ENCODE results near the gene TMEM126A.
"Not testable (repeated sequence)": the region's sequence is repeated elsewhere in the genome, so short reads cannot be mapped to it uniquely, and the experiment has no call there.

Gene TMEM126A

DNA sequence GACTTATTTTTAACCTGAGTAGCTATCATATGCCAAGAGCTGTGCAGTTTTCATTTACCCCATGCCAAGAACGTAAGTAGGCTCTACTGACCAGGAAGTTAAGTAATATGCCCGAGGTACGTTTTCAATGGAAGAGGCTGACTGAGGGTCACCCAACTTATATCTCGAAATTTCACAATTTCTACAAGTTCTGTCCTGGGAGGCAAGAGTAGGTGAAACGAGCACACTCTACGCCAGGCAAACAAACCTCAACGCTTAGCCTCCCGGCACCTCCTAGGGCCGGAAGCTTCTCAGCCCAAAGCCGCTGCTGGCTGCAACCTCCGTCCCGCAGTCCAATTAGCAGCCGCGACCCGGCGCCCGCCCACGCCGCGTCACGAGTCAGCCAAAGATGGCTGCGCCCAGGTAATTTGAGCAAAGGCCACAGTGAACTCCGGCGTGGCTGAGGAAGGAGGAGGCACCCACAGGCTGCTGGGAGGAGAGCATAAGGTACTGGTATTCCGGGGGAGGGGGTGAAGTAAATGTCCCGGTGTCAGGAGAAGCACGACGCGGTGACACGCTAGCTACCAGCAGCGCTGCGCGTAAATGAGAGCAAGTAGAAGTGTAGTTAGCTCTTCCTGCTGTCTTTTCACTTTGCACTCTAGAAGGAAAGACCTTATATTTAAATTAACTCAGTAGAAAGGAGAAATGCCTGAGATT, at the start of gene TMEM126A:
Gene TMEM126A (plus strand): TSS at position 364 of the 696 bp plus-strand sequence. CDS start 2,289 bp downstream, outside the sequence.
- Mint-ChIP-seq H3K27ac (peak within 1 kb of the TSS; percentile 96), H3K27me3 (ENCODE audit: low read depth) (peaks cover 23% of the 10 kb centered on the region), H3K36me3 (ENCODE audit: low read depth) (peaks cover 8% of the 10 kb centered on the region), H3K4me1 (ENCODE audit: low read depth) (peaks cover 18% of the 10 kb centered on the region), H3K4me3 (peak within 1 kb of the TSS; percentile 97), H3K9me3 (no peaks in the 10 kb centered on the region)
- peak; percentile 90 for DNase-seq (ENCODE audit: low spot score)

DNA sequence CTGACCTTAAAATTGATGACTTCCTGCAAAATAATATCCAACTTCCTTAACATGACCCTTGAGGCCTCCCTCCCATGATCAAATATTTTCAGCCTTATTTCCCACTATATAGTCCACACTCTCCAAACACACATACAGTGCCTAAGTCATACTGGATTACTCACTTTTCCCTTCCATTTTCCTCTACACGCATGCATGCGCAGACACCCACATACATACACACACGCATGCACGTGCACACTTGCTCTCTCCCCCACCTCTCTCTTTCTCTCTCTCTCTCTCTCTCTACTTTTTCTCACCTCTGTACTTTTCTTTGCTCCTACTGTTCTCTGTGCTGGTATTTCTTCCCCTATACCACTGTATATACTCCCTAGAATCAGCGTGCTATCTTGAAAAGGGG, 48.7 kb upstream of the TMEM126A start:
- no peak for DNase-seq (ENCODE audit: low spot score)
- Mint-ChIP-seq H3K4me3 (no peak overlapping the region), H3K27me3 (ENCODE audit: low read depth) (peaks cover 13% of the 10 kb centered on the region), H3K4me1 (ENCODE audit: low read depth) (no peaks in the 10 kb centered on the region), H3K9me3 (no peaks in the 10 kb centered on the region), H3K27ac (no peak overlapping the region), H3K36me3 (ENCODE audit: low read depth) (no peaks in the 10 kb centered on the region)

GRCh38 chr11:85602526-85603213, 45.1 kb upstream of the TMEM126A start:
- no peak overlapping the region for H3K4me3 Mint-ChIP-seq
- DNase-seq (ENCODE audit: low spot score) = no peak
- H3K36me3 Mint-ChIP-seq (ENCODE audit: low read depth) = no peaks in the 10 kb centered on the region
- peaks cover 6% of the 10 kb centered on the region for H3K4me1 Mint-ChIP-seq (ENCODE audit: low read depth)
- H3K27ac Mint-ChIP-seq = no peak overlapping the region
- H3K9me3 Mint-ChIP-seq = no peaks in the 10 kb centered on the region
- H3K27me3 Mint-ChIP-seq (ENCODE audit: low read depth) = peaks cover 13% of the 10 kb centered on the region

DNA sequence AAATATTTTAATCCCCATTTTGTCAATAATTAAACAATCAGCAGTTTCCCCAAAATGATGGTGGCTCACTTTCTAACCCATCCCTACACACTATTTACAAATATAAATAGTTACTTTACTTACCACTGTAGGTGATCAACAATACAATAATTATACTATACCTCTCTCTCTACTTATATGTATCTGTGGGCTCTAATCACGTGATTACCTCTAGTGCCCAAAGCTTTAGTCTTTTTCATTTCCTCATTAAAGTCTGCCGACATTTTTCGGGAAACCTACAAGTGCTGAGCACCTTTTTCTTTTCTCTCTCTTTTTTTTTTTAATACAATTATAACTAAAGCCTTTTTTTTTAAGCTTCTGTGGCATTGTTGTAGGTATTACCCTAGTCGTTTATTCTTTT, 44.5 kb upstream of the TMEM126A start:
- Mint-ChIP-seq H3K4me3 (no peak overlapping the region), H3K4me1 (ENCODE audit: low read depth) (peaks cover 6% of the 10 kb centered on the region)

DNA sequence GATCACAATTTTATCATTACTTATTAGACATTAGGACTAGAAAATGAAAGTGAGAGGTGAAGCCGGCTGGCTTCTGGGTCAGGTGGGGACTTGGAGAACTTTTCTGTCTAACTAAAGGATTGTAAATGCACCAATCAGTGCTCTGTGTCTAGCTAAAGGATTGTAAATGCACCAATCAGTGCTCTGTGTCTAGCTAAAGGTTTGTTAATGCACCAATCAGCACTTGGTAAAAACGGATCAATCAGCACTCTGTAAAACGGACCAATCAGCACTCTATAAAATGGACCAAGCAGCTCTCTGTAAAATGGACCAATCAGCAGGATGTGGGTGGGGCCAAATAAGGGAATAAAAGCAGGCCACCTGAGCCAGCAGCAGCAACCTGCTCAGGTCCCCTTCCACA, 41.5 kb upstream of the TMEM126A start:
- not testable (repeated sequence) for H3K36me3 Mint-ChIP-seq (ENCODE audit: low read depth); H3K4me3 Mint-ChIP-seq; H3K9me3 Mint-ChIP-seq; H3K27ac Mint-ChIP-seq; H3K4me1 Mint-ChIP-seq (ENCODE audit: low read depth); DNase-seq (ENCODE audit: low spot score); H3K27me3 Mint-ChIP-seq (ENCODE audit: low read depth)

More for the DNA sequence above, 44.5 kb upstream of the TMEM126A start:
- Mint-ChIP-seq H3K9me3 (no peaks in the 10 kb centered on the region), H3K27me3 (ENCODE audit: low read depth) (peaks cover 13% of the 10 kb centered on the region), H3K36me3 (ENCODE audit: low read depth) (no peaks in the 10 kb centered on the region), H3K27ac (no peak overlapping the region)
- DNase-seq (ENCODE audit: low spot score) = no peak

- not testable (repeated sequence) for DNase-seq (ENCODE audit: low spot score); H3K4me1 Mint-ChIP-seq (ENCODE audit: low read depth); H3K4me3 Mint-ChIP-seq; H3K27me3 Mint-ChIP-seq (ENCODE audit: low read depth); H3K9me3 Mint-ChIP-seq; H3K27ac Mint-ChIP-seq; H3K36me3 Mint-ChIP-seq (ENCODE audit: low read depth)
Measured at GRCh38 chr11:85608621-85609020, 39.1 kb upstream of the TMEM126A start.

GRCh38 chr11:85609286-85609685, 38.5 kb upstream of the TMEM126A start:
- not testable (repeated sequence) for H3K9me3 Mint-ChIP-seq; H3K27me3 Mint-ChIP-seq (ENCODE audit: low read depth); DNase-seq (ENCODE audit: low spot score); H3K4me1 Mint-ChIP-seq (ENCODE audit: low read depth); H3K27ac Mint-ChIP-seq; H3K4me3 Mint-ChIP-seq; H3K36me3 Mint-ChIP-seq (ENCODE audit: low read depth)

GRCh38 chr11:85611643-85612042, 36.1 kb upstream of the TMEM126A start:
- H3K27me3 Mint-ChIP-seq (ENCODE audit: low read depth); H3K27ac Mint-ChIP-seq; H3K9me3 Mint-ChIP-seq; H3K4me1 Mint-ChIP-seq (ENCODE audit: low read depth); H3K4me3 Mint-ChIP-seq; H3K36me3 Mint-ChIP-seq (ENCODE audit: low read depth); DNase-seq (ENCODE audit: low spot score): not testable (repeated sequence)

- H3K36me3 Mint-ChIP-seq (ENCODE audit: low read depth) = no peaks in the 10 kb centered on the region
- H3K9me3 Mint-ChIP-seq = no peaks in the 10 kb centered on the region
- no peak overlapping the region for H3K27ac Mint-ChIP-seq
- H3K4me3 Mint-ChIP-seq = no peak overlapping the region
- DNase-seq (ENCODE audit: low spot score) = no peak
- peaks cover 1% of the 10 kb centered on the region for H3K27me3 Mint-ChIP-seq (ENCODE audit: low read depth)
- H3K4me1 Mint-ChIP-seq (ENCODE audit: low read depth) = peaks cover 7% of the 10 kb centered on the region
Measured at GRCh38 chr11:85619499-85619898, 28.3 kb upstream of the TMEM126A start.

- no peaks in the 10 kb centered on the region for H3K9me3 Mint-ChIP-seq
- H3K27me3 Mint-ChIP-seq (ENCODE audit: low read depth) = peaks cover 4% of the 10 kb centered on the region
- H3K27ac Mint-ChIP-seq = no peak overlapping the region
- H3K4me3 Mint-ChIP-seq = no peak overlapping the region
- H3K36me3 Mint-ChIP-seq (ENCODE audit: low read depth) = no peaks in the 10 kb centered on the region
- no peak for DNase-seq (ENCODE audit: low spot score)
- H3K4me1 Mint-ChIP-seq (ENCODE audit: low read depth) = peaks cover 7% of the 10 kb centered on the region
Measured at GRCh38 chr11:85620256-85620655, 27.5 kb upstream of the TMEM126A start.

DNA sequence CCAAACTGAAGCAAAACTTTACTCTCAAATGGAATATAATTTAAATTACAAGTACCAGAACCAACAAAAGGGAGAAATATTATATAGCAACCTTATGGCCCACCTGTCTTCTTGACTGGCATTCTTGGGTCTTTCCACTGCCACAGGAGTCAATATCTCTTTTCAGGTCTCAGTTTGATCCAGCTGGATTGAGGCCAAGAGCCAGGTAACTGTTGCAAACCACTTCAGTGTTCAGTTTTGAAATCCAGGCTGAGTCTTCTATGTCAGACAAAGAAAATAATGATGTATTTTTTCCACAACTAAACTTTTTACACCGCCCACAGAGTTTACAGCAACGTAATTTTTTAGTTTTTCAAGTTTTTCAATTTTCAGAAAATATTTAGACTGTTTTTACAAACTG, 21.3 kb upstream of the TMEM126A start:
- Mint-ChIP-seq H3K4me1 (ENCODE audit: low read depth) (peaks cover 28% of the 10 kb centered on the region), H3K9me3 (no peaks in the 10 kb centered on the region), H3K4me3 (peak overlapping the region; percentile 96), H3K27ac (no peak overlapping the region), H3K36me3 (ENCODE audit: low read depth) (peaks cover 7% of the 10 kb centered on the region), H3K27me3 (ENCODE audit: low read depth) (peaks cover 4% of the 10 kb centered on the region)
- no peak for DNase-seq (ENCODE audit: low spot score)

DNA sequence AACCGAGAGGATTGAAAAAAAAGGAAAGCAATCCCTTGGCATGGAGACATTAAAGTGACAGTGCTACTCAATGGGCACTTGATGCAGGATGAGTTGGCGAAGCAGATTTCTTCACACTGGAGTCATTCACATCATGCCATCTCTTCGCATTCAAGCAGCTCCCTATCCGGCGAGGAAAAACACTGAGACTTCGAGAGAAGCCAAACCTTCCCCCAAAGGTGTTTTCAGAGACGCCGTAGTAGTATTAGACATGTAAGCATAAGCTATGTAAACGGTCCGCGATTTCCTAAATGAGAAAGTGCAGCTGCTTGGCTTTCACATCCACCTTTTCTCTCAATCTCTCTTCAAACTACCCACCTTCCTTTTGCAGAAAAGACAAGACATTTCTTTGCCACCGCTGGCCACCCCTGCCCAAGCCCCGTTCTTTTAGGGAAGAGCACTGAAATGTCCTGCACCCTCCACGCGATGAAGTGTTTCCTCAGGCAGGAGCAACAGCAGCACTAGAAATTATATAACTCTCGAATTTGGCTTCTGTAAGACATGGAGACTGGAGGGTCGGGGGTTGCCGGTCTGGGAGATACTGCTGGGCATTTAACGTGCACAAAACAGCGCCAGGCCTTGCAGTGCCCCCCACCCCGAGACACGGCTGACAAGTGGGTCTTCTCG, 20.3 kb upstream of the TMEM126A start, which contains the start of gene DLG2:
Gene DLG2 (minus strand): TSS at position 13 of the 666 bp plus-strand sequence.
- H3K4me1 Mint-ChIP-seq (ENCODE audit: low read depth) = peaks cover 26% of the 10 kb centered on the region
- peaks cover 14% of the 10 kb centered on the region for H3K36me3 Mint-ChIP-seq (ENCODE audit: low read depth)
- H3K4me3 Mint-ChIP-seq = peak within 1 kb of the TSS; percentile 96
- DNase-seq (ENCODE audit: low spot score) = peak; percentile 10
- peak within 1 kb of the TSS; percentile 90 for H3K27ac Mint-ChIP-seq
- H3K27me3 Mint-ChIP-seq (ENCODE audit: low read depth) = peaks cover 4% of the 10 kb centered on the region
- H3K9me3 Mint-ChIP-seq = no peaks in the 10 kb centered on the region

DNA sequence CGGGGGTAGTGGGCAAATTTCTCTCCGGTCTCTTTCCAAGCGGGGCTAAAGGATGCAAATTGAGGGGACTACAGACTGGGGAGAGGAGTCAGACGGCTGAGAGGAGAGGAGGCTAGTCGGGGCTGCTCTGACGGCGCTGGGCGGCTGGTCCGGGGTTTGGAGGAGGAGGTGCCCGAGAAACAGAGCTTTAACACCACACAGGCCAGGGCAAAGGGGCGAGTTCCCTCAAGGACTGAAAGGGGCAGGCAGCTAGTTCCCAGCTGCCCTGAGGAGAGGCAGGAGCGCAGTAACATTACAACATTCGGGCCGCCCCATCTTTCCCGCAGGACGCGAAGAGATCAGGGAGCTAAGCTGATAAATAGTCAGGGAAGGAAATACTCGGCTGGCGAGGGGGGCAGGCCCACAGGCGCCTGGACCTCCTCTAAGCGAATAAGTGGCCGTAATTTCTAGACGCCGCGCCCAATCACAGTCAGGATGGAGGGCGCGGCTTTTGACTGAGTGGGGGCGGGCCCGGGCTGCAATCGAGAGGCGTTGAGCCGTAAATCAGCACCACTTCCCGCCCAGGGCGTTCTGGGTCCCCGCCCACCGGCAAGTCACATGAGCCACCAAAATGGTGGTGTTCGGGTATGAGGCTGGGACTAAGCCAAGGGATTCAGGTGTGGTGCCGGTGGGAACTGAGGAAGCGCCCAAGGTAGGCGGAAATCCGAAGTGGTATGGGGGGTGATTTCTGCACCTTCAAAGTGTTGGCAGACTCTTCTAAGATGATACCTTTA, 19.6 kb upstream of the TMEM126A start, which contains the start of gene TMEM126B:
Gene TMEM126B (plus strand): TSS at position 596 of the 773 bp plus-strand sequence. CDS start 15 bp downstream, at position 611.
- Mint-ChIP-seq H3K9me3 (no peaks in the 10 kb centered on the region), H3K27ac (peak within 1 kb of the TSS; percentile 90), H3K36me3 (ENCODE audit: low read depth) (peaks cover 16% of the 10 kb centered on the region), H3K27me3 (ENCODE audit: low read depth) (peaks cover 4% of the 10 kb centered on the region), H3K4me1 (ENCODE audit: low read depth) (peaks cover 26% of the 10 kb centered on the region), H3K4me3 (peak within 1 kb of the TSS; percentile 96)
- DNase-seq (ENCODE audit: low spot score) = peak; percentile 97

Measured in T-helper 2 cell treated with Interferon-gamma antibody and Interleukin-4, amounts not matched to agents 5 μg/mL and 100 μg/mL, for 36 hours (primary cell).